Activated CD4-positive, alpha-beta memory T cell treated with anti-CD3 and anti-CD28 coated beads for 36 hours (primary cell): ENCODE measurements around the gene DCLK2. TPM values are rescaled to one million over a fixed set of nuclear protein-coding genes. Genes with fewer than 3 reads are reported as not detected.

ENCODE experiments used
- CTCF ChIA-PET: fragments of 350-600 bp; sonication (Branson Sonifier 250); formaldehyde crosslinking; loops from one replicate; lab custom pipeline; 2021; ENCODE audit warnings: antibody characterized with exemption, inconsistent platforms; lab: Charles Lee
- POLR2A ChIA-PET: fragments of 350-600 bp; sonication (Branson Sonifier 250); formaldehyde crosslinking; loops from one replicate; lab custom pipeline; 2021; ENCODE audit warnings: antibody characterized with exemption; lab: Charles Lee
- DNase-seq: peaks from one replicate; pipeline ENCODE4 v3.0.0-alpha.2; 2020
- H3K27ac Mint-ChIP-seq: one replicate; pipeline ENCODE4 v1.8.0; 2021; ENCODE audit warnings: mixed read lengths
- H3K27me3 Mint-ChIP-seq: one replicate; pipeline ENCODE4 v1.8.0; 2021; ENCODE audit warnings: mixed read lengths
- H3K36me3 Mint-ChIP-seq: one replicate; pipeline ENCODE4 v1.8.0; 2021; ENCODE audit warnings: mixed read lengths
- H3K4me1 Mint-ChIP-seq: one replicate; pipeline ENCODE4 v1.8.0; 2021; ENCODE audit warnings: low read depth, mixed read lengths
- H3K4me3 Mint-ChIP-seq: one replicate; pipeline ENCODE4 v1.8.0; 2021; ENCODE audit warnings: mild to moderate bottlenecking, mixed read lengths
- H3K9me3 Mint-ChIP-seq: one replicate; pipeline ENCODE4 v1.8.0; 2021; ENCODE audit warnings: mixed read lengths
- intact Hi-C: fragments of 100-400 bp; cut with micrococcal nuclease; formaldehyde crosslinking; loops from one replicate; pipeline ENCODE4 v1.15.1; 2023
- total RNA-seq, 2 experiments: library from RNA; stranded (reverse); gene quantifications; one replicate each; pipeline ENCODE4 v1.2.3, GENCODE V29; 2021

Gene DCLK2
- total RNA-seq, 2 experiments from 2014 or later = not detected

DNA sequence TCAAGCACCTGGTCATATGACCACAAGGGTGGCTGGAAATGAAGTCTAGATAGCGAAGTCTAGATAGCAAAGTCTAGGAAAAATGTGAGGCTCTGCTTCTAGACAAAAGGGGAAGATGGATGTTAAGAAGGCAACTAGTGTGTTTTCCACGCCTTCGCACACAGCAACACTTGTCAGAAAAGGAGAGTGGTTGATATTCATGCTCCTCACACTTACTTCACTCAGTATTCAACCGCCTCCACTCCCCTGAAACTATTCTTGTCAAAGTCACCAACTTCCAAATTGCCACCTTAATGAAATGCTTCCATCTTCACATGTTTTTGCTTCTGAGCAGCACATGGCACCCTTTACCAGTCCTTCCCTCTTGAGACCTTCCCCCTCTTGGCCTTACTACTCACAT, 27.7 kb upstream of the DCLK2 start:
- Mint-ChIP-seq H3K9me3 (no peaks in the 10 kb centered on the region), H3K4me3 (no peak overlapping the region), H3K27me3 (peaks cover 2% of the 10 kb centered on the region), H3K27ac (no peak overlapping the region), H3K4me1 (no peaks in the 10 kb centered on the region), H3K36me3 (no peaks in the 10 kb centered on the region)
- CTCF ChIA-PET = no interaction called here
- no peak for DNase-seq
- POLR2A ChIA-PET = no interaction called here
- intact Hi-C loops = no loop called here

DNA sequence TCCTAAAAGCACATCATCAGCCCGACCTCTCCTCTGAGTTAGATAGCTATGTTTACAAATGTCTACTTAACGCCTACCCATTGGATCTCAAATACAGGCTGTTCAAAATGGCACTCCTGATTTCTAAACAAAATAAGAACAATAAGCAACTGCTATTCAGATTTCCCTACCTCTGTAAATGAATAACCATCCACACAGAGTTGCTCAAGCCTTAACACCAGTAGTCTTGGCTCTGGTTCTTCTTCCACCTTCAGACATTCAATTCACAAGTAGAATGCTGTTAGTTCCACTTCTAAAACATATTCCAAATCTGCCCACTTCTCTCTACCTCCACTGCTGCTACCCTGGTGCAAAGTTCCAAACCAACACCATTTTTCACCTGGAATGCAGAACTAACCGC, 27.1 kb upstream of the DCLK2 start:
- no peak overlapping the region for H3K27ac Mint-ChIP-seq
- POLR2A ChIA-PET = no interaction called here
- DNase-seq = no peak
- H3K36me3 Mint-ChIP-seq = no peaks in the 10 kb centered on the region
- no peaks in the 10 kb centered on the region for H3K27me3 Mint-ChIP-seq
- CTCF ChIA-PET = no interaction called here
- H3K4me3 Mint-ChIP-seq = no peak overlapping the region
- no peaks in the 10 kb centered on the region for H3K9me3 Mint-ChIP-seq
- intact Hi-C loops = no loop called here
- H3K4me1 Mint-ChIP-seq = no peaks in the 10 kb centered on the region

DNA sequence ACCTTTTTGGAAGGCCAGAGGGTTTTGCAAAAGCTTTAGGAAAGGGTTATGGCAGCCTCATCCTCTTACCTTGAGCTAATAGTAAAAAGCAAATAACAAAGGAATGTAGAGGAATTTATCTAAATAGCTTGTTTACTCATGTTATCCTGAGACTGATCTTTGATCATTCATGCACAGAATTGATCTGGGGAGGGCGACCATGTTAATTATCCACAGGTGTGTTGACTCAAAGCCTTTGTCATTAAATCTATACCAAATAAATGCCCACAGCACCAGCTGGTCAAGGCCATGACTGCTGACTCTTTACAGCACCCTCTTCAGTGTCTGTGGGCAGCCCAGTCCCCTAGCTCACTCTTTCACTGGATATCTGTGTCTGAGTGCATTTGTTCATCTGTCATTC, 22.8 kb upstream of the DCLK2 start:
- Mint-ChIP-seq H3K9me3 (peaks cover 2% of the 10 kb centered on the region), H3K4me3 (no peak overlapping the region), H3K27me3 (peaks cover 3% of the 10 kb centered on the region), H3K36me3 (no peaks in the 10 kb centered on the region), H3K27ac (no peak overlapping the region), H3K4me1 (no peaks in the 10 kb centered on the region)
- POLR2A ChIA-PET = no interaction called here
- intact Hi-C loops = no loop called here
- CTCF ChIA-PET = no interaction called here
- no peak for DNase-seq

DNA sequence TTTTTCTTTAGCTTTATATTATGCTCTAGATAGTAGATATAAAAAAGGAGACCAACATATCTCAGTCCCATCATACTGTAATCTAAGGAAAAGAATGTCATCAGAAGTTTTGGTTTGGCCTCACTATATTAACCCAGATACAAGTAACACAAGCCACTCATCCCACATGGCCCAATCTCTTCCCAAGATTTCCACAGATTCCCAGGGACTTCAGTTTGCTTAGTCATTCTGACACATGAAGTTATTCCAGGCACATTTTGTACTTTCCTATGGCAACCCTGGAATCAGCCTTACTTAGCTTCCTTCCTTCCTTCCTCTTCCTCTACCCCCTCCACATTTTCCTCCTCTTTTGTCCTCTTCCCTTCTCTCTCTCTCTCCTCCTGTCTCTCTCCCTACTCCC, 21.7 kb upstream of the DCLK2 start:
- Mint-ChIP-seq H3K36me3 (no peaks in the 10 kb centered on the region), H3K4me3 (no peak overlapping the region), H3K27me3 (peaks cover 3% of the 10 kb centered on the region), H3K9me3 (peaks cover 2% of the 10 kb centered on the region), H3K27ac (no peak overlapping the region), H3K4me1 (no peaks in the 10 kb centered on the region)
- CTCF ChIA-PET = no interaction called here
- POLR2A ChIA-PET = no interaction called here
- intact Hi-C loops = no loop called here
- no peak for DNase-seq

DNA sequence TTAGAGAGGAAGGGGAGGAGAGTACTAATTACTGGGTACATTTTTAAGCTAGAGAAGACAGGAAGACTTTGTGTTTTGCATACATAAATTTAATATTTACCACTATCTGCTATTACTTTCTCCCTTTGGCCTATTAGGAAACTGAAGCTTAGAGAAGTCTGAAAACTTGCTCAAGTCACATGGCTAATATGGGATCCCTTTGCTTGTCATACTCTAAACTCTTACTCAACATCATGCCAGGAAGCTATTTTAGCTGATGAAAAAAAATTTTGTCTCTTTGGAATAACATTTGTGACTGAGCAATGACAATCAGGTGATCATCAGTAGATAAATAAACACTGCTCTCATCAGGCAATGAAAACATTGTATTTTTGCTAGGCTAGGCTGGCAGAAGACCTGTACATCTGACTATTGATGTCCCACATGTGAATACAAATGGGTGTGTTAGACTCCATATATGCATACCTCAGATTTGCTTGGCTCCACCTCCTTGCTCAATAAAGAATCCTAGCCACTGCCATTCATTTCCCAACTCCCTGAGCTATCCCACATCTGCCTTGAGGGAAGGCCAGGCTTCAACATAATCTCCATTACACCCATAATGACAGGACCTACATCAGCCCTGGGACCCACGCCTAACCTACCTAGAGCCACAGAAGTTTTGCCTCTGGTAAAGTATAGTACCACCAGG, 17.0 kb upstream of the DCLK2 start:
- Mint-ChIP-seq H3K4me3 (no peak overlapping the region), H3K4me1 (no peaks in the 10 kb centered on the region), H3K27ac (no peak overlapping the region), H3K36me3 (no peaks in the 10 kb centered on the region), H3K27me3 (peaks cover 16% of the 10 kb centered on the region), H3K9me3 (peaks cover 2% of the 10 kb centered on the region)
- ChIA-PET CTCF (no interaction called here), POLR2A (no interaction called here)
- DNase-seq = no peak
- intact Hi-C loops = no loop called here

DNA sequence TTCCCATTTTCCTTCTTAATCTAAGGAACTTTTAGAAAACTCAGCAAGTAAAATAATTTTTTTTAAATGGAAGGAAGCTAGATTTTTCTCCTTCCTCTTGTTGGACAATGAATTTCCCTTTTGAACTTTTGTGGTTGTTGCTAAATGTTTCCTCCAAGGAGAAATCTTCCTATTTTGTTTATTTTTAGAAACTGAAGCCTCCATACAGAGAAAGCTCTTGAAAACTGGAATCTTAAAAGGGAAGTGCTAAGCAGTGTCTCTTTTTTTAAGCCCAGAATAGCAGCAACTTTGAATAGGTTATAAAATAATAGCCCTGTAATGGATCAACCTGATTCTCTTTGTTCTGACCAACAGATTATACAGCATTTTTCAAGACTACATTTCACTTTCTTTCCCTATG, 15.1 kb upstream of the DCLK2 start:
- Mint-ChIP-seq H3K27me3 (peaks cover 24% of the 10 kb centered on the region), H3K36me3 (no peaks in the 10 kb centered on the region), H3K27ac (no peak overlapping the region), H3K4me3 (no peak overlapping the region), H3K9me3 (peaks cover 2% of the 10 kb centered on the region), H3K4me1 (no peaks in the 10 kb centered on the region)
- no peak for DNase-seq
- intact Hi-C loops = no loop called here
- ChIA-PET POLR2A (no interaction called here), CTCF (interaction anchor here (0.6 kb wide), 1 partner anchor 46 kb away, joined by 3 read pairs; no protein-coding TSS in a partner anchor)

DNA sequence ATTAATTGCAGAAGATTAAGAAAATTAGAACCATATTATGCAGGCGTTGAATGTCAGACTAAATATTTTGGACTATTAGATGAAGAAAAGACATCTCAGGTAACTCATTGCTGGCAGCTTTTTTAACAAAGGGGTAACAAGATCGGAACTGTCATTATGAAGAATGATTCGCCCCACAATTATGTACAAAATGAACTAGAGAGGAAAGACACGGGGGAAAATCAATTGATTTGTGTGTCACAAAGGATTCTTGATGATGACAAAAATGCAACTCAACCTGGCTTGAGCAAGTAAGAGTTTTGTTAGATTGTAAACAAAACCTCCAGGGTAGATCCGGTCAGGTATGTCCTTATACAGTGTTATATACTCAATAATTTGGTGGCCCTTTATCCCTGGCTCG, 12.5 kb upstream of the DCLK2 start:
- intact Hi-C loops = no loop called here
- Mint-ChIP-seq H3K27me3 (peaks cover 24% of the 10 kb centered on the region), H3K27ac (no peak overlapping the region), H3K36me3 (no peaks in the 10 kb centered on the region), H3K9me3 (no peaks in the 10 kb centered on the region), H3K4me1 (no peaks in the 10 kb centered on the region), H3K4me3 (no peak overlapping the region)
- DNase-seq = no peak
- ChIA-PET POLR2A (no interaction called here), CTCF (no interaction called here)

DNA sequence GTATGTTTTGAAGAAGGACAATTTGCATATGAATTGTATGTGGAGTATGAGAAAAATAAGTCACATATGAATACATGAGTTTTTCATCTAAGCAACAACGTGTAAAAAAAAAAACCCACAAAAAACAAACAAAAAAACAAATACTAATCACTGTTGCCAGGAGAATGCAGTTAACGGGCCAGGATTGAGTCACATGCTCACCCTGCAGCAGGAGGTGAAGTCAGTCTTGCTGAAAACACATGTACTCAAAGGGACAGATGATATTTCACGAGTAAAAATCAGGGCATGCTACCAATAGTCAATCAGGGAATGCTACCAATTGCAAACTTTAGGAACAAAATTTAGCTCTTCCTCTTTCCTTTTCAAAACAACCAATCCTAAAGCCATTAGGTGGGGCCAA, 10.4 kb upstream of the DCLK2 start:
- intact Hi-C loops = no loop called here
- Mint-ChIP-seq H3K36me3 (no peaks in the 10 kb centered on the region), H3K4me1 (no peaks in the 10 kb centered on the region), H3K27me3 (peaks cover 24% of the 10 kb centered on the region), H3K27ac (no peak overlapping the region), H3K4me3 (no peak overlapping the region), H3K9me3 (no peaks in the 10 kb centered on the region)
- ChIA-PET POLR2A (no interaction called here), CTCF (no interaction called here)
- DNase-seq = no peak

DNA sequence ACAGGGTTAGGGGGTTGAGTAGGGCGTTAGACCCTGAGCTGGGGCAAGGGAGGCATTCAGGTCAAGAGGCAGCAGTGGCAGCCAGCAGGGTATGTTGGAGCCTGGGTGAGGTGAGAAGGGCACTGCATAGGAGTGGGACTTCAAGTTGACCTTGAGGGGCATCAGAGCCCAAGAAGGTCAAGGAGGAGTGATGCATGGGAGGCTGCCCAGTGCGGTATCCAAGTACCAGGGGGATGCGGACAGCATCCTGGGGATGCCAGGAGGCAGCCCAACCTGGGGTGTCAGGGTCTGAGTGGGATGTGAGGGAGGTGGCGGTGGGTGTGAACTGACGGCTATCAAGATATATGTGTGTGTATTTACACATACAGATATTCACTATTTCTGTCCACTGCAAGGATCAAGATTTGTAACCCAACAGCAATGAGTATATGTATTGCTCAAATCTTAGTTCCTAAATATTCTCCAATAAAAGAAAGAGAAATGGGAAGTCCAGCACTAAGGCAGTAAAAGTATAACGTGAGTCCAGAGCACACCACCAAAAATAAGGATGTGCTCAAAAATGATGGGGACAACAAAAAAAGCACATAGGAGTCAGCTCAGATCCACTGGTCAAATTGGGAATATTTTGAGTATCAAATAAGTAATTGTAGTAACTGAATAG, 9.8 kb upstream of the DCLK2 start:
- intact Hi-C loops = no loop called here
- Mint-ChIP-seq H3K36me3 (no peaks in the 10 kb centered on the region), H3K27me3 (peaks cover 22% of the 10 kb centered on the region), H3K9me3 (no peaks in the 10 kb centered on the region), H3K27ac (no peak overlapping the region), H3K4me1 (no peaks in the 10 kb centered on the region), H3K4me3 (no peak overlapping the region)
- no peak for DNase-seq
- CTCF ChIA-PET = no interaction called here
- POLR2A ChIA-PET = no interaction called here

DNA sequence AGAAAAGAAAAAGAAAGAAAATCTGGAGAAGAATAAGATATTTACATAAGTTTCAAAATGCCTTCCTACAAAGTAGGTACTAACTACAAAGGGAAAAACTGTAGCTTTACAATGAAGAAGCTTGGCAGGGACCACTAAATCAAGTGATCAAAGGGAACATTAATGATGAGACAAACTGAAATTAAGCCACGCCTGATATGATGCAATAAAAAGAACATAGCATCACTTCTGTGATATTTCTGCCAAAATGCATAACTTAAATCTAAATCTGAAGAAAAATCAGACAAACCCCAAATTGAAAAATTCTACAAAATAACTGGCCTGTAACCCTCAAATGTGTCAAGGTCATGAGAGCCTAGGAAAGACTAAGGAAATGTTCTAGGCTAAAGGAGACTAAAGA, 8.9 kb upstream of the DCLK2 start:
- Mint-ChIP-seq H3K4me3 (no peak overlapping the region), H3K36me3 (no peaks in the 10 kb centered on the region), H3K27ac (no peak overlapping the region), H3K4me1 (no peaks in the 10 kb centered on the region), H3K27me3 (peaks cover 20% of the 10 kb centered on the region), H3K9me3 (no peaks in the 10 kb centered on the region)
- POLR2A ChIA-PET = no interaction called here
- CTCF ChIA-PET = no interaction called here
- DNase-seq = no peak
- intact Hi-C loops = no loop called here

DNA sequence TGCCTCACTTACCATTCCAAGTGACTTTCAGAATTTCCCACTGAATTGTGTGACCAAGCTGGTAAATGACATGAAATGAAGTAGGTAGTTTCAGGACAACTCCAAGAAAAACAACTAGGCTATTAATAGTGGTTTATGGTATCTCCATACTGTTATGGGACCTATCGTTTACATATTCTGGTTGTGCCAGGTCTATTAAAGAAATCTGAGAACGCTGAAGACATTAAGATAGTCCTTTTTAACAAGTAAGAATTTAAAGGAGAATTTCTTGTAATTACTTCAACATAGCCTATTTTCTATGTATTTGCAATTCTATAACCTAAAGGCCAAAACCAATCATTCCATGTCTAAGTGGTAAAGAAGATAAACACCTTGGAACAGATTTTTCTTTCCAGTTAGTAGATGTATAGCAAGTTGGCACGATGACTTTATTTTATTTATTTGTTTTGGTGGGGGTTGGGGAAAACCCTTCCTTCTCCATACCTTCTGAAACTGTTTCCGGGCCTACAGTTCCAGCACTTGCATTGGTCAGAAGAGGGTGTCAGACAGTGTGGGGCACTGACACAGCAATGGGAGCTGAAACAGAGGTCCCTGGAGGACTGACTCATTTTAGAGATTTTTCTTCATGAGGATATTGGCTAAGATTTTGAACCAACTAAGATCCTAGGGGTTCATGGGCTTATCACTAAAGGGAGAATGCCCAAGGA, 7.6 kb upstream of the DCLK2 start:
- no peak for DNase-seq
- Mint-ChIP-seq H3K27me3 (peaks cover 27% of the 10 kb centered on the region), H3K27ac (no peak overlapping the region), H3K4me1 (no peaks in the 10 kb centered on the region), H3K36me3 (no peaks in the 10 kb centered on the region), H3K4me3 (no peak overlapping the region), H3K9me3 (no peaks in the 10 kb centered on the region)
- intact Hi-C loops = no loop called here
- POLR2A ChIA-PET = no interaction called here
- CTCF ChIA-PET = no interaction called here

DNA sequence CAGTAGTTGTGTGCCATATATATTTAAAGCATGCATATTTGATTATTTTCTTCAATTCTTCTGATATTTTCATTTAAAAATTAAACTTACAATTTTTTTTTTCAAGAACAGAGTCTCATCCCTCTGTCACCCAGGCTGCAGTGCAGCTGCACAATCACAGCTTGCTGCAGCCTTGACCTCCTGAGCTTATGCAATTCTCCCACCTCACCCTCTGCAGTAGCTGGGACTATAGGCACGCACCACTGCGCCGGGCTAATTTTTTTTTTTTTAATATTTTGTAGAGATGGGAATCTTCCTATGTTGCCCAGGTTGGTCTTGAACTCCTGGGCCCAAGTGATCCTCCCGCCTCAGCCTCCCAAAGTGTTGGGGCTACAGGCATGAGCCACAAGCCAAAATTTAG, 5.8 kb upstream of the DCLK2 start:
- Mint-ChIP-seq H3K4me3 (no peak overlapping the region), H3K4me1 (no peaks in the 10 kb centered on the region), H3K36me3 (no peaks in the 10 kb centered on the region), H3K27ac (no peak overlapping the region), H3K9me3 (no peaks in the 10 kb centered on the region), H3K27me3 (peaks cover 33% of the 10 kb centered on the region)
- intact Hi-C loops = no loop called here
- POLR2A ChIA-PET = no interaction called here
- DNase-seq = no peak
- CTCF ChIA-PET = no interaction called here
